ENCODE measurements around the gene SCLY.

- TF ChIP-seq CTCF (IDR thresholded peaks at IDR 0.05): no peak
- no peak for TF ChIP-seq POLR2A (IDR thresholded peaks at IDR 0.05)
These were observed 80.9 kb downstream of the SCLY start for GRCh38 chr2:238141541-238142318.
